SK-N-SH (cell line): ENCODE results near the gene PKIB. TPM values are rescaled to one million over a fixed set of nuclear protein-coding genes. Genes with fewer than 3 reads are reported as not detected.

Source experiments
- CTCF ChIA-PET: fragments of 300-600, 350-600 bp; formaldehyde crosslinking; extraction: SDS; loops from one replicate; lab custom pipeline; 2021; lab: Yijun Ruan, JAX
- POLR2A ChIA-PET: fragments of 350-600 bp; sonication (Branson Sonifier 250); formaldehyde crosslinking; extraction: SDS; loops from one replicate; lab custom pipeline; 2020; ENCODE audit warnings: antibody characterized with exemption, inconsistent platforms; lab: Yijun Ruan, JAX
- DNase-seq: peaks from one replicate; pipeline ENCODE4 v3.0.0; 2012
- H2AFZ ChIP-seq: fragments of 200-600 bp; sonication (generic); 2 replicates; pipeline ENCODE4 v1.8.1; 2016; ENCODE audit warnings: antibody characterized with exemption, mild to moderate bottlenecking, low read depth
- H3F3A ChIP-seq: fragments of 200-600 bp; sonication (generic); replicated peaks from 2 replicates; pipeline ENCODE3; 2016; ENCODE audit warnings: antibody characterized with exemption, mild to moderate bottlenecking; ENCODE audit not compliant: insufficient read depth
- H3K27ac ChIP-seq, 2 experiments: fragments of 200-500 bp in 1 of 2; fragments of 200-600 bp in 1 of 2; sonication (Bioruptor generic) in 1 of 2; sonication (generic), shearing (Covaris generic) in 1 of 2; 2 replicates each; pipeline versions ENCODE4 v1.5.1 to v1.6.1; 2014 to 2016; ENCODE audit warnings: low read depth in 2 of 2, inconsistent platforms in 1 of 2, low read length in 1 of 2, mild to moderate bottlenecking in 1 of 2, mixed read lengths in 1 of 2
- H3K27me3 ChIP-seq: fragments of 200-600 bp; sonication (generic), shearing (Covaris generic); 2 replicates; pipeline ENCODE4 v1.6.1; 2016; ENCODE audit warnings: mixed run types; ENCODE audit not compliant: insufficient read depth
- H3K36me3 ChIP-seq, 2 experiments: fragments of 200-500 bp in 1 of 2; fragments of 200-600 bp in 1 of 2; sonication (Bioruptor generic) in 1 of 2; sonication (generic) in 1 of 2; replicated peaks in 1 of 2; 2 replicates each; pipeline versions ENCODE3 to v1.5.1; 2014 to 2016; ENCODE audit warnings: low read length in 1 of 2, mild to moderate bottlenecking in 1 of 2; ENCODE audit not compliant: insufficient read depth in 2 of 2, control insufficient read depth in 1 of 2
- H3K4me1 ChIP-seq, 2 experiments: fragments of 200-500 bp in 1 of 2; fragments of 200-600 bp in 1 of 2; sonication (Bioruptor generic) in 1 of 2; sonication (generic), shearing (Covaris generic) in 1 of 2; 2 replicates each; pipeline versions ENCODE4 v1.5.1 to v1.6.1; 2014 to 2016; ENCODE audit warnings: low read depth in 1 of 2, low read length in 1 of 2, mixed run types in 1 of 2; ENCODE audit not compliant: insufficient read depth in 2 of 2, control insufficient read depth in 1 of 2
- H3K4me2 ChIP-seq: fragments of 200-600 bp; sonication (generic), shearing (Covaris generic); 2 replicates; pipeline ENCODE4 v1.6.1; 2017; ENCODE audit warnings: mixed run types
- H3K4me3 ChIP-seq, 2 experiments: fragments of 200-500 bp in 1 of 2; fragments of 200-600 bp in 1 of 2; sonication (Bioruptor generic) in 1 of 2; sonication (generic), shearing (Covaris generic) in 1 of 2; 2 replicates each; pipeline versions ENCODE4 v1.5.1 to v1.8.1; 2014 to 2016; ENCODE audit warnings: low read depth in 2 of 2, inconsistent platforms in 1 of 2, low read length in 1 of 2, mild to moderate bottlenecking in 1 of 2, mixed read lengths in 1 of 2, moderate library complexity in 1 of 2
- H3K79me2 ChIP-seq: fragments of 200-600 bp; sonication (generic); 2 replicates; pipeline ENCODE4 v1.8.1; 2017; ENCODE audit warnings: mild to moderate bottlenecking; ENCODE audit not compliant: insufficient read depth
- H3K9ac ChIP-seq: fragments of 200-600 bp; sonication (generic); 2 replicates; pipeline ENCODE4 v1.6.1; 2017; ENCODE audit warnings: mixed run types
- H3K9me2 ChIP-seq: fragments of 200-600 bp; sonication (generic); 2 replicates; pipeline ENCODE4 v1.6.1; 2017; ENCODE audit warnings: mixed run types
- H3K9me3 ChIP-seq: fragments of 200-600 bp; sonication (generic); 2 replicates; pipeline ENCODE4 v1.6.1; 2017; ENCODE audit warnings: mixed run types, mild to moderate bottlenecking, moderate library complexity
- H4K20me1 ChIP-seq: fragments of 200-600 bp; sonication (generic); 2 replicates; pipeline ENCODE4 v1.6.1; 2017; ENCODE audit warnings: mild to moderate bottlenecking, mixed run types; ENCODE audit not compliant: insufficient read depth
- EZH2phosphoT487 ChIP-seq: fragments of 200-600 bp; sonication (generic); IDR thresholded peaks from 2 replicates; pipeline ENCODE4 v1.6.1; 2017; ENCODE audit warnings: low read depth, mixed run types, mild to moderate bottlenecking, antibody characterized with exemption, moderate library complexity, borderline replicate concordance
- FOSL2 ChIP-seq: IDR thresholded peaks from 2 replicates; pipeline ENCODE4 v1.4.0; 2012; ENCODE audit warnings: low read depth, mild to moderate bottlenecking, moderate library complexity, borderline replicate concordance
- FOXM1 ChIP-seq: IDR thresholded peaks from 2 replicates; pipeline ENCODE4 v1.4.0; 2012; ENCODE audit warnings: low read depth, mild to moderate bottlenecking
- MEF2A ChIP-seq: IDR thresholded peaks from 2 replicates; pipeline ENCODE4 v1.4.0; 2012; ENCODE audit warnings: low read depth, borderline replicate concordance
- MXI1 ChIP-seq: IDR thresholded peaks from 2 replicates; pipeline ENCODE4 v1.6.1; 2012; ENCODE audit warnings: mild to moderate bottlenecking, low read depth, low read length, improper control_type of control experiment
- NRF1 ChIP-seq: IDR thresholded peaks from 2 replicates; pipeline ENCODE4 v1.6.1; 2012; ENCODE audit warnings: low read depth, mild to moderate bottlenecking, low read length
- RAD21 ChIP-seq: IDR thresholded peaks from 2 replicates; pipeline ENCODE4 v1.6.1; 2012; ENCODE audit warnings: mild to moderate bottlenecking, low read length
- SMC3 ChIP-seq: IDR thresholded peaks from 2 replicates; pipeline ENCODE4 v1.6.1; 2012; ENCODE audit warnings: low read depth, low read length, improper control_type of control experiment
- TCF12 ChIP-seq: IDR thresholded peaks from 2 replicates; pipeline ENCODE4 v1.4.0; 2012
- TEAD4 ChIP-seq: IDR thresholded peaks from 2 replicates; pipeline ENCODE4 v1.4.0; 2012; ENCODE audit warnings: mild to moderate bottlenecking, borderline replicate concordance; ENCODE audit not compliant: insufficient read depth
- WGBS: methylation state at CpG from one replicate; pipeline ENCODE4 v1.1.6; 2017; ENCODE audit warnings: low lambda C conversion rate; 5-methylcytosine and 5-hydroxymethylcytosine counted together
- polyA plus RNA-seq, 3 experiments: library from polyadenylated mRNA; depleted of rRNA; stranded (reverse); fragments of >200 nt; gene quantifications; 2 replicates each; pipeline ENCODE4 v1.2.3, GENCODE V29; 2012
- TF ChIP-seq, protein P1 (sequence below): IDR thresholded peaks from 2 replicates; pipeline ENCODE4 v1.4.0; 2012; ENCODE audit warnings: low read depth, borderline replicate concordance
- TF ChIP-seq, protein P2 (sequence below): IDR thresholded peaks from 2 replicates; pipeline ENCODE4 v1.6.1; 2012; ENCODE audit warnings: mild to moderate bottlenecking, low read depth, low read length, moderate library complexity
- TF ChIP-seq, protein P3 (sequence below): IDR thresholded peaks from 2 replicates; pipeline ENCODE4 v1.4.0; 2012; ENCODE audit warnings: low read depth
- TF ChIP-seq, protein P4 (sequence below): IDR thresholded peaks from 2 replicates; pipeline ENCODE4 v1.4.0; 2012; ENCODE audit warnings: low read depth, borderline replicate concordance
- TF ChIP-seq, protein P5 (sequence below): fragments of 150-350 bp; IDR thresholded peaks from 2 replicates; pipeline ENCODE4 v1.6.1; 2017; ENCODE audit warnings: antibody characterized with exemption, low read length, low read depth, borderline replicate concordance

Gene PKIB
- polyA plus RNA-seq, 1 of the 3 experiments (the other 2 are of a cell fraction) = 0.30 TPM

DNA sequence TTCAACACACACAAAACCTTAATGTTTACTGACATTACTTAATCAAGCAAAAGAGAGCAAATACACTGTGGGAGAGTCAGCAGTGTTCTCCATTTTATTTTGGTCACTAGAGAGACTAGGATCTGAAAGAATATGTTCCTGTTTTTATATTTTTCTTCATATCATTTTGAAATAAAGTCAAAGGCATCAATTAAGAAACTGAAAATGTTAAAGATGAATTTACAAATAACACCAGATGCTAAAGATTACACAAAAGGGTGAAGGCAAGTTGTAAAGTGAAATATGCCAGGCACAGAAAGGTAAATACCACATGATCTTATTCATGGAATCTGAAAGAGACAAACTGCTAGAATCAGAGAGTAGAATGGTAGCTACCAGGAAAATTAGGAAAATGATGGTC, 109.0 kb downstream of the PKIB start (continued):
- TF ChIP-seq, protein P1, sequence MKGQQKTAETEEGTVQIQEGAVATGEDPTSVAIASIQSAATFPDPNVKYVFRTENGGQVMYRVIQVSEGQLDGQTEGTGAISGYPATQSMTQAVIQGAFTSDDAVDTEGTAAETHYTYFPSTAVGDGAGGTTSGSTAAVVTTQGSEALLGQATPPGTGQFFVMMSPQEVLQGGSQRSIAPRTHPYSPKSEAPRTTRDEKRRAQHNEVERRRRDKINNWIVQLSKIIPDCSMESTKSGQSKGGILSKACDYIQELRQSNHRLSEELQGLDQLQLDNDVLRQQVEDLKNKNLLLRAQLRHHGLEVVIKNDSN = no peak
- no peak for TF ChIP-seq RAD21
- TF ChIP-seq, all 33 proteins: peak for 0

DNA sequence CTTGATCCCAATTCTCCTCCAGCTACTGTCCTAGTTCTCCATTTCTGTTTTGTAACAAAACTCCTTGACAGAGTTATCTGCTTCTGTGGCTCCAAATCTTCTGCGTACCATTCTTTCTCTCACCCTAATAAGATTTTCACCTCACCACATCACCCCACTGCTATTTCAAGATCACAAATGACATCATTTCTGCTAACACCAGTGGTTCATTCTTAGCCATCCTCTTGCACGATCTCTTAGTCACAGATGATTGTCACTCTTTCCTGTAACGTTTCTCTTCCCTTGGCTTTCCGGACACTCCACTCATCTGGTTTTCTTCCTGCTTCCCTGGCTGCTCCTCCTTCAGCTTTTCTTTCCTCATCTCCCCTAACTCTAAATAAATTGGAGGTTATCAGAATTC, 112.5 kb downstream of the PKIB start:
- H3K9me2 ChIP-seq = no peaks in the 10 kb centered on the region
- no peak for TF ChIP-seq EZH2phosphoT487
- TF ChIP-seq, protein P2, sequence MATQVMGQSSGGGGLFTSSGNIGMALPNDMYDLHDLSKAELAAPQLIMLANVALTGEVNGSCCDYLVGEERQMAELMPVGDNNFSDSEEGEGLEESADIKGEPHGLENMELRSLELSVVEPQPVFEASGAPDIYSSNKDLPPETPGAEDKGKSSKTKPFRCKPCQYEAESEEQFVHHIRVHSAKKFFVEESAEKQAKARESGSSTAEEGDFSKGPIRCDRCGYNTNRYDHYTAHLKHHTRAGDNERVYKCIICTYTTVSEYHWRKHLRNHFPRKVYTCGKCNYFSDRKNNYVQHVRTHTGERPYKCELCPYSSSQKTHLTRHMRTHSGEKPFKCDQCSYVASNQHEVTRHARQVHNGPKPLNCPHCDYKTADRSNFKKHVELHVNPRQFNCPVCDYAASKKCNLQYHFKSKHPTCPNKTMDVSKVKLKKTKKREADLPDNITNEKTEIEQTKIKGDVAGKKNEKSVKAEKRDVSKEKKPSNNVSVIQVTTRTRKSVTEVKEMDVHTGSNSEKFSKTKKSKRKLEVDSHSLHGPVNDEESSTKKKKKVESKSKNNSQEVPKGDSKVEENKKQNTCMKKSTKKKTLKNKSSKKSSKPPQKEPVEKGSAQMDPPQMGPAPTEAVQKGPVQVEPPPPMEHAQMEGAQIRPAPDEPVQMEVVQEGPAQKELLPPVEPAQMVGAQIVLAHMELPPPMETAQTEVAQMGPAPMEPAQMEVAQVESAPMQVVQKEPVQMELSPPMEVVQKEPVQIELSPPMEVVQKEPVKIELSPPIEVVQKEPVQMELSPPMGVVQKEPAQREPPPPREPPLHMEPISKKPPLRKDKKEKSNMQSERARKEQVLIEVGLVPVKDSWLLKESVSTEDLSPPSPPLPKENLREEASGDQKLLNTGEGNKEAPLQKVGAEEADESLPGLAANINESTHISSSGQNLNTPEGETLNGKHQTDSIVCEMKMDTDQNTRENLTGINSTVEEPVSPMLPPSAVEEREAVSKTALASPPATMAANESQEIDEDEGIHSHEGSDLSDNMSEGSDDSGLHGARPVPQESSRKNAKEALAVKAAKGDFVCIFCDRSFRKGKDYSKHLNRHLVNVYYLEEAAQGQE = no peak
- TF ChIP-seq FOXM1 = no peak
- TF ChIP-seq, protein P3, sequence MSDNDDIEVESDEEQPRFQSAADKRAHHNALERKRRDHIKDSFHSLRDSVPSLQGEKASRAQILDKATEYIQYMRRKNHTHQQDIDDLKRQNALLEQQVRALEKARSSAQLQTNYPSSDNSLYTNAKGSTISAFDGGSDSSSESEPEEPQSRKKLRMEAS = no peak
- TF ChIP-seq, protein P1 = no peak
- TF ChIP-seq MXI1 = no peak
- no peak overlapping the region for H3K9ac ChIP-seq
- no peaks in the 10 kb centered on the region for H3K4me1 ChIP-seq
- no peak overlapping the region for H3K27ac ChIP-seq
- no peak overlapping the region for H3K4me2 ChIP-seq
- no peaks in the 10 kb centered on the region for H3K36me3 ChIP-seq
- no peaks in the 10 kb centered on the region for H3K9me3 ChIP-seq
- no peaks in the 10 kb centered on the region for H3F3A ChIP-seq
- no peaks in the 10 kb centered on the region for H3K79me2 ChIP-seq
- H3K27me3 ChIP-seq = peaks cover 10% of the 10 kb centered on the region; the same call in 1 of the 2 replicates
- H3K4me3 ChIP-seq = no peak overlapping the region
- no peak overlapping the region for H2AFZ ChIP-seq
- no peak for DNase-seq
- ChIA-PET POLR2A (no interaction called here), CTCF (interaction anchor here (2.6 kb wide), 1 partner anchor 116 kb away, joined by 9 read pairs; no protein-coding TSS in a partner anchor)
- 40% methylated on average over 4 of the region's 4 CpGs for WGBS
- H4K20me1 ChIP-seq = no peaks in the 10 kb centered on the region

GRCh38 chr6:122726649-122727048, 116.4 kb downstream of the PKIB start:
- Histone ChIP-seq H3K4me2 (no peak overlapping the region), H3F3A (no peaks in the 10 kb centered on the region), H3K79me2 (no peaks in the 10 kb centered on the region), H3K4me3 (no peak overlapping the region), H3K27me3 (peaks cover 18% of the 10 kb centered on the region; the same call in 1 of the 2 replicates), H3K36me3 (no peaks in the 10 kb centered on the region), H3K9me3 (no peaks in the 10 kb centered on the region), H4K20me1 (no peaks in the 10 kb centered on the region), H2AFZ (no peak overlapping the region), H3K27ac (no peak overlapping the region), H3K4me1 (no peaks in the 10 kb centered on the region), H3K9ac (no peak overlapping the region), H3K9me2 (no peaks in the 10 kb centered on the region)
- POLR2A ChIA-PET = no interaction called here
- CTCF ChIA-PET = interaction anchor here (0.7 to 1.5 kb wide), 4 partner anchors 64 to 143 kb away, joined by 3 to 5 read pairs (median 4); no protein-coding TSS in a partner anchor
- 79% methylated on average over 2 of the region's 2 CpGs for WGBS
- peak; percentile 2 for DNase-seq
- TF ChIP-seq TCF12 = no peak
- no peak for TF ChIP-seq NRF1
- TF ChIP-seq, protein P4, sequence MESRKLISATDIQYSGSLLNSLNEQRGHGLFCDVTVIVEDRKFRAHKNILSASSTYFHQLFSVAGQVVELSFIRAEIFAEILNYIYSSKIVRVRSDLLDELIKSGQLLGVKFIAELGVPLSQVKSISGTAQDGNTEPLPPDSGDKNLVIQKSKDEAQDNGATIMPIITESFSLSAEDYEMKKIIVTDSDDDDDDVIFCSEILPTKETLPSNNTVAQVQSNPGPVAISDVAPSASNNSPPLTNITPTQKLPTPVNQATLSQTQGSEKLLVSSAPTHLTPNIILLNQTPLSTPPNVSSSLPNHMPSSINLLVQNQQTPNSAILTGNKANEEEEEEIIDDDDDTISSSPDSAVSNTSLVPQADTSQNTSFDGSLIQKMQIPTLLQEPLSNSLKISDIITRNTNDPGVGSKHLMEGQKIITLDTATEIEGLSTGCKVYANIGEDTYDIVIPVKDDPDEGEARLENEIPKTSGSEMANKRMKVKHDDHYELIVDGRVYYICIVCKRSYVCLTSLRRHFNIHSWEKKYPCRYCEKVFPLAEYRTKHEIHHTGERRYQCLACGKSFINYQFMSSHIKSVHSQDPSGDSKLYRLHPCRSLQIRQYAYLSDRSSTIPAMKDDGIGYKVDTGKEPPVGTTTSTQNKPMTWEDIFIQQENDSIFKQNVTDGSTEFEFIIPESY = no peak
- TF ChIP-seq, protein P5, sequence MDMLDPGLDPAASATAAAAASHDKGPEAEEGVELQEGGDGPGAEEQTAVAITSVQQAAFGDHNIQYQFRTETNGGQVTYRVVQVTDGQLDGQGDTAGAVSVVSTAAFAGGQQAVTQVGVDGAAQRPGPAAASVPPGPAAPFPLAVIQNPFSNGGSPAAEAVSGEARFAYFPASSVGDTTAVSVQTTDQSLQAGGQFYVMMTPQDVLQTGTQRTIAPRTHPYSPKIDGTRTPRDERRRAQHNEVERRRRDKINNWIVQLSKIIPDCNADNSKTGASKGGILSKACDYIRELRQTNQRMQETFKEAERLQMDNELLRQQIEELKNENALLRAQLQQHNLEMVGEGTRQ = no peak
- no peak for TF ChIP-seq TEAD4
- no peak for TF ChIP-seq MEF2A
- no peak for TF ChIP-seq FOSL2
- peak; percentile 21; the same call in 1 of the 2 replicates for TF ChIP-seq SMC3
- TF ChIP-seq, protein P1 = no peak
